ENCODE results near the gene PRDM11.

The PRDM11 gene

GRCh38 chr11:45166604-45166897 lies 20.1 kb downstream of the PRDM11 start:
- Histone ChIP-seq H3K27me3 (ENCODE audit: insufficient read depth, low read length, poor library complexity) (no peaks in the 10 kb centered on the region), H3K4me3 (ENCODE audit: low read depth in 1 of 2, low read length in 2 of 2) (no peak overlapping the region), H3K36me3 (ENCODE audit: insufficient read depth, low read length) (no peaks in the 10 kb centered on the region), H3K27ac (ENCODE audit: low read length) (no peak overlapping the region), H2AFZ (ENCODE audit: low read depth, low read length) (no peak overlapping the region), H4K20me1 (ENCODE audit: insufficient read depth, low read length) (peaks cover 4% of the 10 kb centered on the region), H3K4me2 (ENCODE audit: insufficient read depth, low read length) (no peak overlapping the region), H3K4me1 (ENCODE audit: insufficient read depth, low read length) (no peaks in the 10 kb centered on the region), H3K9me3 (ENCODE audit: insufficient read depth, low read length, severe bottlenecking) (no peaks in the 10 kb centered on the region), H3K79me2 (ENCODE audit: insufficient read depth, low read length) (no peaks in the 10 kb centered on the region), H3K9ac (ENCODE audit: low read depth, low read length) (no peak overlapping the region)
- ATAC-seq (ENCODE audit: insufficient read depth, low read depth), result no peak
- no peak for DNase-seq
- TF ChIP-seq, protein P1, sequence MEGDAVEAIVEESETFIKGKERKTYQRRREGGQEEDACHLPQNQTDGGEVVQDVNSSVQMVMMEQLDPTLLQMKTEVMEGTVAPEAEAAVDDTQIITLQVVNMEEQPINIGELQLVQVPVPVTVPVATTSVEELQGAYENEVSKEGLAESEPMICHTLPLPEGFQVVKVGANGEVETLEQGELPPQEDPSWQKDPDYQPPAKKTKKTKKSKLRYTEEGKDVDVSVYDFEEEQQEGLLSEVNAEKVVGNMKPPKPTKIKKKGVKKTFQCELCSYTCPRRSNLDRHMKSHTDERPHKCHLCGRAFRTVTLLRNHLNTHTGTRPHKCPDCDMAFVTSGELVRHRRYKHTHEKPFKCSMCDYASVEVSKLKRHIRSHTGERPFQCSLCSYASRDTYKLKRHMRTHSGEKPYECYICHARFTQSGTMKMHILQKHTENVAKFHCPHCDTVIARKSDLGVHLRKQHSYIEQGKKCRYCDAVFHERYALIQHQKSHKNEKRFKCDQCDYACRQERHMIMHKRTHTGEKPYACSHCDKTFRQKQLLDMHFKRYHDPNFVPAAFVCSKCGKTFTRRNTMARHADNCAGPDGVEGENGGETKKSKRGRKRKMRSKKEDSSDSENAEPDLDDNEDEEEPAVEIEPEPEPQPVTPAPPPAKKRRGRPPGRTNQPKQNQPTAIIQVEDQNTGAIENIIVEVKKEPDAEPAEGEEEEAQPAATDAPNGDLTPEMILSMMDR (IDR thresholded peaks at IDR 0.05; ENCODE audit: borderline replicate concordance, extremely low read depth, low read length, poor library complexity, severe bottlenecking), result no peak
- no peak for TF ChIP-seq EZH2 (IDR thresholded peaks at IDR 0.05; ENCODE audit: borderline replicate concordance, low read depth, low read length, severe bottlenecking)

GRCh38 chr11:45167283-45167682 lies 20.8 kb downstream of the PRDM11 start:
- Histone ChIP-seq H3K9me3 (ENCODE audit: insufficient read depth, low read length, severe bottlenecking) (no peaks in the 10 kb centered on the region), H3K9ac (ENCODE audit: low read depth, low read length) (no peak overlapping the region), H2AFZ (ENCODE audit: low read depth, low read length) (no peak overlapping the region), H3K36me3 (ENCODE audit: insufficient read depth, low read length) (no peaks in the 10 kb centered on the region), H3K4me2 (ENCODE audit: insufficient read depth, low read length) (no peak overlapping the region), H3K27me3 (ENCODE audit: insufficient read depth, low read length, poor library complexity) (no peaks in the 10 kb centered on the region), H3K4me3 (ENCODE audit: low read depth in 1 of 2, low read length in 2 of 2) (no peak overlapping the region), H4K20me1 (ENCODE audit: insufficient read depth, low read length) (peaks cover 5% of the 10 kb centered on the region), H3K4me1 (ENCODE audit: insufficient read depth, low read length) (no peaks in the 10 kb centered on the region), H3K79me2 (ENCODE audit: insufficient read depth, low read length) (no peaks in the 10 kb centered on the region), H3K27ac (ENCODE audit: low read length) (no peak overlapping the region)
- no peak for ATAC-seq (ENCODE audit: insufficient read depth, low read depth)
- DNase-seq, result no peak
- TF ChIP-seq, protein P1 (IDR thresholded peaks at IDR 0.05; ENCODE audit: borderline replicate concordance, extremely low read depth, low read length, poor library complexity, severe bottlenecking), result no peak
- TF ChIP-seq EZH2 (IDR thresholded peaks at IDR 0.05; ENCODE audit: borderline replicate concordance, low read depth, low read length, severe bottlenecking), result no peak

DNA sequence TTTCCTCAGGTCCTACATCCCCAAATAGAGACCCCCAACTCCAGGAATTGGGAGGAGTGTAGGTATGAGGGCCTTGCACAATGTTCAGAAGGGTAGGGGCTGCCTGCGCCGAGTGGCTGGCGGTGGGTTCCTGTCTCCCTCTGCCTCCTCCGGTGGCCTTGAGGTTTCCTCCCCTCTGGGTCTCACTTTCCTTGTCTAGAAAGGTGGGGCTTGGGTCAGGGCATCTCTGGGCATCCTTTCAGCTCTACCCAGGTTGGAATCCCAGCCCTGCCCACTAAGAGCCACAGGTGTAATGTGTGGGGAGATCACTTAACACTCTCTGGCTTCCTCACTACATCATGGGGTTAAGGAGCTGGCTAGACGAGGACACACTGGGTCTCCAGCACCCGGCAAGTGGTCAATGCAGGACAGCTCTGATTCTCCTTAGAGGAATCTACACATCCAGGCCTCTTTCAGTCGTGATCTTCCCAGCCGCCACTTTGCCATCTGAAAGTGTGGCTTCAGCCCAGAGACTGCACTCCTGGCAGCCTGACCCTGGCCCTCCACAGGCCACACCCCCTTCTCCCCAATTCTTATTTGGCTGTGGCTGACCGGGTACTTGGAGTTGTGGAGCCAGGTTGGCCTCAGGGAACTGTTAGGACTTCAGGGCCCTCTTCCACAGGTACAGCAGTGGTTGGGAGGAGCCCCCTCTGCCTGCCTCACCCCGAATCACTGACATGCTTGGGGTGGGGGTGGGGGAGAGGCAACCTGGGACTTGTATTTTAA lies 22.1 kb downstream of the PRDM11 start:
- no peak for ATAC-seq (ENCODE audit: insufficient read depth, low read depth)
- DNase-seq, result no peak
- H4K20me1 ChIP-seq (ENCODE audit: insufficient read depth, low read length), result peaks cover 8% of the 10 kb centered on the region
- no peak overlapping the region for H3K4me2 ChIP-seq (ENCODE audit: insufficient read depth, low read length)
- no peak overlapping the region for H3K9ac ChIP-seq (ENCODE audit: low read depth, low read length)
- no peak overlapping the region for H3K27ac ChIP-seq (ENCODE audit: low read length)
- no peaks in the 10 kb centered on the region for H3K4me1 ChIP-seq (ENCODE audit: insufficient read depth, low read length)
- no peaks in the 10 kb centered on the region for H3K36me3 ChIP-seq (ENCODE audit: insufficient read depth, low read length)
- no peak overlapping the region for H2AFZ ChIP-seq (ENCODE audit: low read depth, low read length)
- H3K79me2 ChIP-seq (ENCODE audit: insufficient read depth, low read length), result no peaks in the 10 kb centered on the region
- TF ChIP-seq EZH2 (IDR thresholded peaks at IDR 0.05; ENCODE audit: borderline replicate concordance, low read depth, low read length, severe bottlenecking), result no peak
- TF ChIP-seq, protein P1 (IDR thresholded peaks at IDR 0.05; ENCODE audit: borderline replicate concordance, extremely low read depth, low read length, poor library complexity, severe bottlenecking), result no peak
- no peaks in the 10 kb centered on the region for H3K27me3 ChIP-seq (ENCODE audit: insufficient read depth, low read length, poor library complexity)
- H3K4me3 ChIP-seq (ENCODE audit: low read depth in 1 of 2, low read length in 2 of 2), result no peak overlapping the region
- H3K9me3 ChIP-seq (ENCODE audit: insufficient read depth, low read length, severe bottlenecking), result no peaks in the 10 kb centered on the region

All from DND-41 (cell line).